ENCODE measurements around the gene PRR20G.

Gene PRR20G

GRCh38 chr3:127254033-127254644 lies 33.7 kb downstream of the PRR20G start:
- no peak for TF ChIP-seq CTCF (conservative IDR thresholded peaks at IDR 0.05; ENCODE audit: low read length)
- no peak for DNase-seq (ENCODE audit: low read depth)

GRCh38 chr3:127253491-127253890 lies 34.4 kb downstream of the PRR20G start:
- no peak overlapping the region for H3K4me3 ChIP-seq (ENCODE audit: low read length)
- TF ChIP-seq CTCF (conservative IDR thresholded peaks at IDR 0.05; ENCODE audit: low read length), result no peak
- no peak for DNase-seq (ENCODE audit: low read depth)

More at GRCh38 chr3:127254033-127254644, 33.7 kb downstream of the PRR20G start:
- H3K4me3 ChIP-seq (ENCODE audit: low read length), result no peak overlapping the region

- TF ChIP-seq CTCF (conservative IDR thresholded peaks at IDR 0.05; ENCODE audit: low read length), result no peak
- no peak for DNase-seq (ENCODE audit: low read depth)
- H3K4me3 ChIP-seq (ENCODE audit: low read length), result no peak overlapping the region
Measured at GRCh38 chr3:127252446-127252845, 35.4 kb downstream of the PRR20G start.

- no peak for DNase-seq (ENCODE audit: low read depth)
- no peak overlapping the region for H3K4me3 ChIP-seq (ENCODE audit: low read length)
- TF ChIP-seq CTCF (conservative IDR thresholded peaks at IDR 0.05; ENCODE audit: low read length), result no peak
Measured at GRCh38 chr3:127250032-127250431, 37.8 kb downstream of the PRR20G start.

- TF ChIP-seq CTCF (conservative IDR thresholded peaks at IDR 0.05; ENCODE audit: low read length), result no peak
- no peak overlapping the region for H3K4me3 ChIP-seq (ENCODE audit: low read length)
- no peak for DNase-seq (ENCODE audit: low read depth)
Measured at GRCh38 chr3:127247292-127247691, 40.6 kb downstream of the PRR20G start.

- no peak overlapping the region for H3K4me3 ChIP-seq (ENCODE audit: low read length)
- no peak for DNase-seq (ENCODE audit: low read depth)
- no peak for TF ChIP-seq CTCF (conservative IDR thresholded peaks at IDR 0.05; ENCODE audit: low read length)
Measured at GRCh38 chr3:127238602-127239001, 49.2 kb downstream of the PRR20G start.

GRCh38 chr3:127237835-127238234 lies 50.0 kb downstream of the PRR20G start:
- no peak for TF ChIP-seq CTCF (conservative IDR thresholded peaks at IDR 0.05; ENCODE audit: low read length)
- H3K4me3 ChIP-seq (ENCODE audit: low read length), result no peak overlapping the region
- DNase-seq (ENCODE audit: low read depth), result no peak
